ENCODE measurements around the gene KCNH3. TPM values are rescaled to one million over a fixed set of nuclear protein-coding genes. Genes with fewer than 3 reads are reported as not detected.

The KCNH3 gene
- total and polyA plus RNA-seq, 2 experiments from 2014 or later = 0.21 to 0.52 TPM

GRCh38 chr12:49588281-49588680, 49.5 kb downstream of the KCNH3 start (continued):
- TF ChIP-seq REST (IDR thresholded peaks at IDR 0.05; ENCODE audit: unreplicated experiment) (no peak), JUNB (IDR thresholded peaks at IDR 0.05; ENCODE audit: unreplicated experiment) (no peak), STAT1 (IDR thresholded peaks at IDR 0.05; ENCODE audit: unreplicated experiment) (no peak), EZH2 (IDR thresholded peaks at IDR 0.05; ENCODE audit: low read depth, unreplicated experiment) (no peak), ETS1 (IDR thresholded peaks at IDR 0.05) (no peak), NANOG (IDR thresholded peaks at IDR 0.05; ENCODE audit: borderline replicate concordance) (no peak), CREB1 (CRISPR knock-in tag; IDR thresholded peaks at IDR 0.05; ENCODE audit: low read depth) (no peak), POLR2AphosphoS5 (IDR thresholded peaks at IDR 0.05; ENCODE audit: low read depth) (no peak)

- no peak overlapping the region for H3K4me3 ChIP-seq
- no peaks in the 10 kb centered on the region for H3K9me2 ChIP-seq (ENCODE audit: insufficient read depth)
- no peaks in the 10 kb centered on the region for H3K4me1 ChIP-seq (ENCODE audit: insufficient read depth)
- no peak overlapping the region for H3K27ac ChIP-seq (ENCODE audit: low read depth)
- H3K36me3 Mint-ChIP-seq (ENCODE audit: low read depth) = peaks cover 8% of the 10 kb centered on the region
- H3K4me2 ChIP-seq = no peak overlapping the region
- H3K27me3 ChIP-seq (ENCODE audit: insufficient read depth) = no peaks in the 10 kb centered on the region
- peaks cover 2% of the 10 kb centered on the region; the same call in 1 of the 2 replicates for H4K20me1 ChIP-seq (replicated peaks; ENCODE audit: insufficient read depth)
- peaks cover 7% of the 10 kb centered on the region; the same call in 2 of the 3 replicates for H3K4me1 Mint-ChIP-seq
- peak; percentile 50 for ATAC-seq
- H3K27ac Mint-ChIP-seq = no peak overlapping the region
- no peak overlapping the region for H3K4me3 Mint-ChIP-seq
- peaks cover 6% of the 10 kb centered on the region for H3K27me3 Mint-ChIP-seq (ENCODE audit: insufficient read depth, low read depth, poor library complexity)
- H3K9me3 Mint-ChIP-seq = no peaks in the 10 kb centered on the region
- H3K79me2 ChIP-seq (replicated peaks; ENCODE audit: insufficient read depth) = no peaks in the 10 kb centered on the region
- no peaks in the 10 kb centered on the region for H3F3A ChIP-seq (replicated peaks; ENCODE audit: low read depth)
- no peaks in the 10 kb centered on the region for H3K36me3 ChIP-seq (ENCODE audit: insufficient read depth)
- H2AFZ ChIP-seq = no peak overlapping the region
- DNase-seq (ENCODE audit: low spot score) = no peak
- TF ChIP-seq POLR2AphosphoS5 (IDR thresholded peaks at IDR 0.05; ENCODE audit: low read depth) = no peak
- TF ChIP-seq CREB1 (CRISPR knock-in tag; IDR thresholded peaks at IDR 0.05; ENCODE audit: low read depth) = no peak
- no peak for TF ChIP-seq STAT1 (IDR thresholded peaks at IDR 0.05; ENCODE audit: unreplicated experiment)
- no peak for TF ChIP-seq NANOG (IDR thresholded peaks at IDR 0.05; ENCODE audit: borderline replicate concordance)
- TF ChIP-seq EZH2 (IDR thresholded peaks at IDR 0.05; ENCODE audit: low read depth, unreplicated experiment) = no peak
- TF ChIP-seq ZNF462 (CRISPR knock-in tag; IDR thresholded peaks at IDR 0.05) = no peak
These were observed 50.1 kb downstream of the KCNH3 start for GRCh38 chr12:49588721-49589516.

All from GM23338 (cell line).